Stimulated activated effector memory CD8-positive, alpha-beta T cell treated with anti-CD3 and anti-CD28 coated beads, Interleukin-12 subunit alpha, Interleukin-12 subunit beta, amount 100 ng/mL, for 72 hours (primary cell): Measurements from ENCODE around the gene SMR3A.

Experiments
- ATAC-seq: fragments of 150-1000 bp; cut with Tn5 transposase; 2 replicates; pipeline ENCODE4 v1.10.0; 2021
- DNase-seq, 2 donors: peaks; one replicate each; pipeline ENCODE4 v3.0.0; 2021 to 2022; ENCODE audit warnings: low spot score in 2 of 2
- H3K27ac Mint-ChIP-seq: one replicate; pipeline ENCODE4 v1.8.0; 2022; ENCODE audit warnings: mild to moderate bottlenecking, mixed read lengths
- H3K36me3 Mint-ChIP-seq: one replicate; pipeline ENCODE4 v1.8.0; 2022; ENCODE audit warnings: mild to moderate bottlenecking, mixed read lengths
- H3K4me1 Mint-ChIP-seq: one replicate; pipeline ENCODE4 v1.8.0; 2022; ENCODE audit warnings: mixed read lengths
- H3K4me3 Mint-ChIP-seq: one replicate; pipeline ENCODE4 v1.8.0; 2022; ENCODE audit warnings: mild to moderate bottlenecking, mixed read lengths
- H3K9me3 Mint-ChIP-seq: one replicate; pipeline ENCODE4 v1.8.0; 2022; ENCODE audit warnings: mixed read lengths

SMR3A gene

GRCh38 chr4:70360460-70360859 is at the start of gene SMR3A:
Gene SMR3A, plus strand, starts transcription at chr4:70360760. Its CDS starts 1,356 bp downstream, at chr4:70362116.
- DNase-seq, result no peak
- H3K36me3 Mint-ChIP-seq, result no peaks in the 10 kb centered on the region
- H3K4me3 Mint-ChIP-seq, result no peak within 1 kb of the TSS
- no peak within 1 kb of the TSS for H3K27ac Mint-ChIP-seq
- H3K4me1 Mint-ChIP-seq, result no peaks in the 10 kb centered on the region
- ATAC-seq, result no peak
- peaks cover 3% of the 10 kb centered on the region for H3K9me3 Mint-ChIP-seq

- H3K4me1 Mint-ChIP-seq, result no peaks in the 10 kb centered on the region
- H3K27ac Mint-ChIP-seq, result no peak overlapping the region
- no peaks in the 10 kb centered on the region for H3K36me3 Mint-ChIP-seq
- H3K9me3 Mint-ChIP-seq, result peaks cover 11% of the 10 kb centered on the region
- ATAC-seq (no peak), DNase-seq (no peak)
- no peak overlapping the region for H3K4me3 Mint-ChIP-seq
Measured at GRCh38 chr4:70313736-70314135, 46.8 kb upstream of the SMR3A start.

DNA sequence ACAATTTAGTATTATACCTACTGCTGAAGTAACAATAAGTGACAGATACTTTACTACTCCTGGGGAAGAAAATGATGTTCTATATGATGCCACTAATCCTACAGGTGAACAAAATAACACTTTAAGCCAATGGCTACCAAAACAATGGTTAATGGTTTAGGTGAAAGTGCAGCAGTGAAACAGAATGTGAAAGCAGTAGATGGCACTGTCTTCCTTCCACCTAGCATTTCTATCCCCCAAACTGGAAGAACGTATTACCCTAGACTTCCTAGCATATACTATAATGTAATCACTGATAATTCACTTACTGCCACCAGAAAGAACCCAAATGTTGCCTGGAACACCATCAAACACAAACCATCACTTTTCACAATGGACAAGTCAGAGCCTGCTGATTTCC is 44.6 kb upstream of the SMR3A start:
- no peak overlapping the region for H3K27ac Mint-ChIP-seq
- no peaks in the 10 kb centered on the region for H3K36me3 Mint-ChIP-seq
- H3K9me3 Mint-ChIP-seq, result peaks cover under 1% of the 10 kb centered on the region
- no peak for ATAC-seq
- no peaks in the 10 kb centered on the region for H3K4me1 Mint-ChIP-seq
- H3K4me3 Mint-ChIP-seq, result no peak overlapping the region
- DNase-seq, result no peak

DNA sequence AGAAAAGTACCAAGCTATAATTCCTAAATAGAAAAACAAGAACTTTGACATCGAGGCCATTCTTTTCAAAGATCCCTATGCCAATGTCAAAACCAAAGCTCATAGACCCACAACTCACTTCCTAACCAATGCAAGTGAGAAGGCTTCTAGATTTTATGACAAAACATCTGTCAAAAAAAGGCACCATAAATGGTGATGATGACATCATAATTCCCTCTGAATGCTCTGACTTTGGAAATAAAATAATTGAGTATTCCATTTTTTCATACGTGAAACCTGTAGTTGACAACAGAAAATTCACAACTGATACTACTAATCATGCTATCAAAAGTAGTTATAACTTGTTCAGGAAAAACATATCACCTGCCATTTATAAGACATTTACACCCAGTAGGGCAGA is 34.5 kb upstream of the SMR3A start:
- no peak for DNase-seq
- H3K4me1 Mint-ChIP-seq, result no peaks in the 10 kb centered on the region
- no peak overlapping the region for H3K27ac Mint-ChIP-seq
- H3K36me3 Mint-ChIP-seq, result no peaks in the 10 kb centered on the region
- no peak for ATAC-seq
- no peak overlapping the region for H3K4me3 Mint-ChIP-seq
- no peaks in the 10 kb centered on the region for H3K9me3 Mint-ChIP-seq

- DNase-seq (no peak), ATAC-seq (no peak)
- H3K9me3 Mint-ChIP-seq, result peaks cover 4% of the 10 kb centered on the region
- no peak within 1 kb of the TSS for H3K27ac Mint-ChIP-seq
- no peaks in the 10 kb centered on the region for H3K36me3 Mint-ChIP-seq
- H3K4me1 Mint-ChIP-seq, result no peaks in the 10 kb centered on the region
- no peak within 1 kb of the TSS for H3K4me3 Mint-ChIP-seq
Measured at GRCh38 chr4:70334681-70335080, 25.9 kb upstream of the SMR3A start, which contains the start of gene CABS1. Gene CABS1, plus strand, starts transcription at chr4:70334981. Its CDS starts 59 bp downstream, at chr4:70335040.

GRCh38 chr4:70336043-70336442 is 24.5 kb upstream of the SMR3A start:
- H3K36me3 Mint-ChIP-seq, result no peaks in the 10 kb centered on the region
- no peak overlapping the region for H3K4me3 Mint-ChIP-seq
- no peak for DNase-seq
- H3K4me1 Mint-ChIP-seq, result no peaks in the 10 kb centered on the region
- no peak for ATAC-seq
- H3K27ac Mint-ChIP-seq, result no peak overlapping the region
- H3K9me3 Mint-ChIP-seq, result peaks cover 4% of the 10 kb centered on the region

GRCh38 chr4:70337886-70338420 is 22.6 kb upstream of the SMR3A start:
- no peaks in the 10 kb centered on the region for H3K36me3 Mint-ChIP-seq
- no peaks in the 10 kb centered on the region for H3K4me1 Mint-ChIP-seq
- peaks cover 6% of the 10 kb centered on the region for H3K9me3 Mint-ChIP-seq
- no peak for ATAC-seq
- no peak overlapping the region for H3K27ac Mint-ChIP-seq
- no peak for DNase-seq
- no peak overlapping the region for H3K4me3 Mint-ChIP-seq

DNA sequence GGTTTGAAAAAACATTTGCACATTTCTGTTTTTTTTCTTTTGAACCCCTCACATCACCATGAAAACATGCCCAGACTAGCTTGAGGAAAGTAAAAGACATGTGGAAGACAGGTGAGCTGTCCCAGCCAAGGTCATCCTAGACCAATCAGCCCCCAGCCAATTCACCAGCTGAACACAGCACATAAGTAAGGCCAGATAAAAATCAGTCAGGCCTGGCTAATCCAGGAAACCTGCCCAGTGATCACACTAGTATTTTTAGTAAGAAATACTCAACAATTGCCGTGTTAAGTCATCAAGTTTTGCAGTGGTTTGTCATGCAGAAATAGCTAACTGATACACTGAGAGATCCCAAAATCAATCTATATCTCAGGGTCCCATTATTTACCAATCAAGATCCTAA is 4.4 kb upstream of the SMR3A start:
- DNase-seq (no peak), ATAC-seq (no peak)
- Mint-ChIP-seq H3K27ac (no peak overlapping the region), H3K9me3 (peaks cover 3% of the 10 kb centered on the region), H3K36me3 (no peaks in the 10 kb centered on the region), H3K4me1 (no peaks in the 10 kb centered on the region), H3K4me3 (no peak overlapping the region)

DNA sequence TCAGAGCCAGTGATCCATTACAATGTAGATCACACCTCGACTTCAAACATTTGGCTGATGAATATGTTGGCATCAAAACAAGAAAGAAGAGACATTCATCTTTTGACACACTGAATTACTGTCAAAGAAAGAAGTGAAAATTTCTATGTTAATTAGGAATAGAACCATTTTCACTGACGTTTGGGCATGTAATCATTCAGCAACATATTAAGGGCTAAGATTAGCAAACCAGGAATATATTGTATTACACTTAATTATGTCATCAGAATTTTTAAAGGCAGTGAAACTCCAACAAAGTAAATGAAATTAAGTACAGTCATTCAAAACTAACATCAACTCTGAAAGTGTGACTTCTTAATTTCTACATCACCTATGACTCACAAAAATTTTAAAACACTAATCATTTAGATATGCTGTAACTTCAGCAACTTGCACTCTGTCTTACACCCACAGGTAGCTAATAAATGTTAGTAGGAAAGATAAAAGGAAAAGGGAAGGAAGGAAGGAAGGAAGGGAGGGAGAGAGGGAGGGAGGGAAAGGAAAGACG is 1.4 kb upstream of the SMR3A start:
- Mint-ChIP-seq H3K4me3 (no peak overlapping the region), H3K36me3 (no peaks in the 10 kb centered on the region)

DNA sequence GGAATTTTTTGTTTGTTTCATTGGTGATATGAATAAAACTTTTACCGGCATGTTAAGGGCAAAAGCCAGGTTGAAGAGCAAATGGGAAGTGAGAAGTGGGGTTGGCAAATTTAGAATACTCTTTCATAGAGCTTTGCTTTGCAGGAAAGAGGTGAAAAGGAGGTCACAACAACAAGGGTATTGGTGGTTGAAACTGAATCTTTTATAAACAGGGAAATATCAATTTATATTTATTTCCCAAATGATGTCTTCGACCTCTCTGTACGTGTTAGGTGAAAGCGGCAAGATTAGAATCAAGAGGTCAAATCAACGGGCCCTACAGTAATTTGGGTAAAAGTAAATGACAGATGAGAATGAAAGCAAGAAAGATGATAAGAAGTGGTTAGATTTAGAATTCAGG is 3.4 kb downstream of the SMR3A start:
- Mint-ChIP-seq H3K9me3 (peaks cover 3% of the 10 kb centered on the region), H3K4me1 (no peaks in the 10 kb centered on the region), H3K4me3 (no peak overlapping the region), H3K27ac (no peak overlapping the region), H3K36me3 (no peaks in the 10 kb centered on the region)
- no peak for ATAC-seq
- no peak for DNase-seq

More for the DNA sequence above, 1.4 kb upstream of the SMR3A start:
- DNase-seq (no peak), ATAC-seq (no peak)
- Mint-ChIP-seq H3K9me3 (peaks cover 3% of the 10 kb centered on the region), H3K4me1 (no peaks in the 10 kb centered on the region), H3K27ac (no peak overlapping the region)

DNA sequence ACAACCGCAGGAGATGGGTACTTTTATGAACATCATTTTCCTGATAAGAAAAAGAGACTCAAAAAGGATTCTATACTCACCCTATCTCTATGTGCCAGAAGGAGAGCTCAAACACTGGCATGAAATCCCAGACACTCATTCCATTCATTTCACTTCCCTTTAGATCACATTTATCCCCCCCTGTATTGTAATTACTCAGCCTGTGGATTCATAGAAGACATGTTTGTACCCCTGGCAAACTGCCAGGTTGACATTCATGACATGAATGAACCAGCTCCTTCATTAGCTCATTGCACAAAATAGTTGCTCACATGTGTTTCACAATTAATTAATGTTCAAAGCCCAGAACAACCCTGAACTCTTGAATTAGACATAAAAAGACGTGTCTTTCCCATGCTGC is 4.9 kb downstream of the SMR3A start:
- no peak for ATAC-seq
- H3K36me3 Mint-ChIP-seq, result no peaks in the 10 kb centered on the region
- H3K9me3 Mint-ChIP-seq, result no peaks in the 10 kb centered on the region
- no peak for DNase-seq
- H3K27ac Mint-ChIP-seq, result no peak overlapping the region
- no peak overlapping the region for H3K4me3 Mint-ChIP-seq
- no peaks in the 10 kb centered on the region for H3K4me1 Mint-ChIP-seq

DNA sequence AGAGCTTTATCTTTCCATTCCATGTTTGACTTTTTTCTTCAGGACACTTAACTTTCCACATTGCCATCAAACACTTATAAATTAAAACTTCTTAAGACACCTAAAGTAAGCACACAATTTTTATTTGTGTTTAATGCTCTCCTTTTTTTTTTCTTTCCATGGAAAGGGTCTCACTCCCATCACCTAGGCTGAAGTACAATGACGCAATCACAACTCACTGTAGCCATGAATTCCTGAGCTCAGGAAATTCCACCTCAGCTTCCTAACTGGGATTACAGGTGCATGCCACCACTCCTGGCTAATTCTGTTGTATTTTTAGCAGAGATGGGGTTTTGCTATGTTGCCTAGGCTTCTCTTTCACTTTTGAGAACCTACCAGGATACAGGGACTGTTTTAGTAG is 7.3 kb downstream of the SMR3A start:
- ATAC-seq, result no peak
- no peak overlapping the region for H3K4me3 Mint-ChIP-seq
- no peaks in the 10 kb centered on the region for H3K4me1 Mint-ChIP-seq
- H3K27ac Mint-ChIP-seq, result no peak overlapping the region
- H3K9me3 Mint-ChIP-seq, result no peaks in the 10 kb centered on the region
- DNase-seq, result no peak
- no peaks in the 10 kb centered on the region for H3K36me3 Mint-ChIP-seq

DNA sequence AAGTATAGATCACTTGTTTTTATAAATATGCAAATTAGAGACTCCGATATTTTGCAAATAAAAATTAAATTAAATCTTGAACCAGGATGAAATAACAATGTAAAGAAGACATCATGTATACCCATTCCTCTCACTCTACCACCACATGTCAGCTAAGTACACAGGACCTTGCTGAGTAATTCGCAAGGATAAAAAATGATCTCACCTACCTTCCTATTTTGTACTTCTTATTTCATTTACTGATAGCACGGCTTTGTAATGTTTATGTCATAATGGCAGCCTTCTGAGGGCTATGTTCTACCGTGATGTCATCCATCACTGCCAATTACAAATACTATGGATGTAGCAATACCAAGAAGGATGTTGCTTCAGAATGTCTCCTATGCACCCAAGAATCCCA is 11.4 kb downstream of the SMR3A start:
- Mint-ChIP-seq H3K4me3 (no peak overlapping the region), H3K27ac (no peak overlapping the region), H3K9me3 (no peaks in the 10 kb centered on the region), H3K36me3 (no peaks in the 10 kb centered on the region), H3K4me1 (no peaks in the 10 kb centered on the region)
- no peak for ATAC-seq
- no peak for DNase-seq

DNA sequence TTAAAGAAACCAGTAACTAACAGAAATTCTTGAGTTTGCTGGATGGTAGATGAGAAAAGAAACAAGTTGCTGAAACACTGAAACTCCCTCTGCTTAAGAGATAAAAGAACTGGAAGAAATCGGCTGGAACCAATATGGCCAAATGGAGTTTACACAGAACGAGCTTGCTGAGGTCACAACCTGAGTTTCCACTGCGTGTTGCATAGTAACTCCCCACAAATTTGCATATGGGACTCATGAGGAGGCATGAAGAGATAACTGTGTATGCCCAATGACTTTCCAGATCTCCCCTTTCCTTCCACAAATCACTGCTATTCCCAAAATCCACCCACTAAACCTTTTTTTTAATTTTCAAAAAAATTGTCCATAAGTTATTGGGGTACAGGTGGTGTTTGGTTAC is 12.2 kb downstream of the SMR3A start:
- Mint-ChIP-seq H3K27ac (no peak overlapping the region), H3K4me3 (no peak overlapping the region), H3K36me3 (no peaks in the 10 kb centered on the region), H3K4me1 (no peaks in the 10 kb centered on the region), H3K9me3 (no peaks in the 10 kb centered on the region)
- no peak for ATAC-seq
- no peak for DNase-seq

DNA sequence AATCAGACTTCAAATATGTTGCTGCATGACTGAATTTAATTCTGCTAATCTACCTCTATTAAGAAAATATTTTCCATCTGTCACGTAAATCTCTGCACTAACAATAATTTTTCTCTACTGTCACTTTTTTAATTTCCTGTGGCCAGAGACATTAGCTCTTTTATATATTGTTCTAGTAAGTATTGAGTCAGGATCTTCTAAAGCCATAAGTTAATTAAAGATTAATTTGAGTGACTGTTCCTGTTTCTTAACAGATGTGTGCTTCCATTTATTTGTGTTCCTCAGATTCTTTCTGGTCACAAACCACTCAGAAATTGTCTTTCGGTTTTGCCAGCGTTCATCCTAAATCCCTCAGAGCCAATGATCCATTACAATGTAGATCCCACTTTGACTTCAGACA is 20.0 kb downstream of the SMR3A start:
- Mint-ChIP-seq H3K9me3 (no peaks in the 10 kb centered on the region), H3K4me3 (no peak overlapping the region), H3K36me3 (no peaks in the 10 kb centered on the region), H3K27ac (no peak overlapping the region), H3K4me1 (no peaks in the 10 kb centered on the region)
- DNase-seq, result no peak
- ATAC-seq, result no peak

DNA sequence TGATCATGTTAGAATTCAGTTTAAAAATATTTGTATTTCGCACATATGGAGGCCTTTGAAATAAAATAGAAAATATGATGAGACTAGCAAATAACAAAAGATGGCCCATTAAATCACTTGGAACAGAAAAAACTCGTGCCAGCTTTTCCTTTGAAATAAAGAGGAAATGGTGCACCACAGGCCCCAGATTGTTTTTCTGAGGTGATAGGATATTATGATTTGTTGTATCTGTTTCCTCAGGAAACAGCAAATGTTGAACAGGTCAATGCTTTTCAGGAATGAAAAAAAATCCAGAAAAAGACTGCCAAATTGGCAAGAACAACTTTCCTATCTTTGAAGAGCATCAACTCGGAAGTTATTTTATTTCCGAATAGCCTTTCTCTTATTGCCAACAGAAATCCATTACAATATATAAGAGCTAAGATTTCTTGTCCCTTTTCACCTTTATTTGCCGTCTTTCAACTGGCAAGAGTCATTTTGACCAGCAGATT is 22.2 kb downstream of the SMR3A start, which contains the start of gene SMR3B:
Gene SMR3B (plus strand): TSS at position 441 of the 491 bp plus-strand sequence. CDS start 1,380 bp downstream, outside the sequence.
- Mint-ChIP-seq H3K4me3 (no peak within 1 kb of the TSS), H3K9me3 (peaks cover 4% of the 10 kb centered on the region), H3K27ac (no peak within 1 kb of the TSS), H3K4me1 (no peaks in the 10 kb centered on the region), H3K36me3 (no peaks in the 10 kb centered on the region)
- no peak for ATAC-seq
- DNase-seq, result no peak
